Measurements from ENCODE around the gene LRRC26.
"Not testable (repeated sequence)": the region's sequence is repeated elsewhere in the genome, so short reads cannot be mapped to it uniquely, and the experiment has no call there.

Gene LRRC26

DNA sequence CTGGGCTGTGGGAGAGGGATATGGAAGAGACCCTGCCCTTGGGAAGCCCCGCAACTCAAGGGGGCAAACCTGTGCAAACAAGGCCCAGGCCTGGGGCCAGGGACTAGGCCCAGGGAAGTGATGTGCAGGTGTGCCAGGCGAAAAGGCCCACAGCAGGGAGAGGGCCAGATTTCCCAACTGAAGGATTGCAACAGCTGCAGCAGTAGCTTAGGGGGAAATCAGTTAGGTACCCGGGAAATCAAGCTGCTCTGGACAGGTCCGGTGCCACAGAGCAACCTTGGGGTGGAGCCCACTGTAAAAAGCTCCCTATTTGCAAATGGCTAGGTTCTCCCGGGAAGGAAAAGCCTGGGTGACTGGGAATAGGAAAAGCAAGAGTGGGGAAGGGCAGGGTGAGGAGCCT, 20.5 kb downstream of the LRRC26 start:
- no peak for DNase-seq

DNA sequence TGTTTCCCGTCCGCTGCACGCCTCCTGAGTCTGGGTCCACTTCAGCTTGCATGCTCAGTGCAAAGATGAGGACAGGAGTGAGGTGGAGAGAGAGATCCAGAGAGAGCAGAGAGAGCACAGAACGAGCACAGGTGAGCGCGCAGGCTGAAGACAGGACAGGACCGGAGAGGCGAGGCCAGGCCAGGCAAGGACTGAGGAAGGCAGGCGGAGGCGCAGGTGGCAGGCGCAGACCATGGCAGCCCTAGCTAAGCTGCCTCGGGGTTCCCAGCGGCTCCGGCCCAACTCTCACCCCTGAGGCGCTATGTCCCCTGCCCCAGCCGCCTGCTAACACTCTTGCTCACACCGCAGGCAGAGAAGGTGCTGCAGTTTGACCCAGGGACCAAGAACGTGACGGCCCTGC, 21.2 kb downstream of the LRRC26 start:
- DNase-seq = no peak

DNA sequence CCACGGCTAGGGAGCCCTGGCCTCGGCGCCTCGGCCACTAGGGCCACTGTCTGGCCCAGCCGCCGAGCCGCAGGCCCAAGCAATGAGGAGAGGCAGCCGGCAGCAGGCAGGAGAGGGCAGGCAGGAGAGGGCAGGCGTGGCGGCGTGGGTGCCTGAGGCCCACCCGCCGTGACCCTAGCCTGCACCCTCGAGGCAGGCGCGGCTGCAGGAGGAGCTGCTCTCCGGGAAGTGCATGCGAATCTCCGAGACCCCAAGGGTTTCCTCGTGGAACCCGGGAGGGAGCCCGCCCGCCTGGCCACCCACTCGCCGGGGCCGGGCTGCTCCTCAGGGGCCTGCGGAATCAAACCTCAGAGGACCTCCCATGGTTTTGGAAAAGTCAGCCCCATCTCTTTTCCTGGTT, 21.6 kb downstream of the LRRC26 start:
- no peak for DNase-seq

DNA sequence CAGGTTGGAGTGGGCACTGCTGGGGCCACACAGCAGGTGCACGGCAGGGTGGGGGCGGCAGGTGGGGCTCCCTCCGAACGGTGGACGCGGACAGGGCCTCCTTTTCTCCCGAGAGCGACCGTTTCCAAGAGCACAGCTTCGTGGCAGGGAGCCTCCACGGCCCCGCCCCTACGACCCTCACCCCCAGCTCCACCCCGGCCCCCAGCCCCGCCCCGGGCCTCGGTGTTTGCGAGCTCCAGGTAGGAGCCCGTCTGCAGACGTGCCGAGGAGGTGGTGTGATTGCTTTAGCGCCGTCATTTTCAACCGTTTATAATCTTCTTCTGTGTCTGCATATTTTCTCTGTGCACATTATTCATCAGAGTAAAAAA, 22.1 kb downstream of the LRRC26 start:
- DNase-seq = no peak

DNA sequence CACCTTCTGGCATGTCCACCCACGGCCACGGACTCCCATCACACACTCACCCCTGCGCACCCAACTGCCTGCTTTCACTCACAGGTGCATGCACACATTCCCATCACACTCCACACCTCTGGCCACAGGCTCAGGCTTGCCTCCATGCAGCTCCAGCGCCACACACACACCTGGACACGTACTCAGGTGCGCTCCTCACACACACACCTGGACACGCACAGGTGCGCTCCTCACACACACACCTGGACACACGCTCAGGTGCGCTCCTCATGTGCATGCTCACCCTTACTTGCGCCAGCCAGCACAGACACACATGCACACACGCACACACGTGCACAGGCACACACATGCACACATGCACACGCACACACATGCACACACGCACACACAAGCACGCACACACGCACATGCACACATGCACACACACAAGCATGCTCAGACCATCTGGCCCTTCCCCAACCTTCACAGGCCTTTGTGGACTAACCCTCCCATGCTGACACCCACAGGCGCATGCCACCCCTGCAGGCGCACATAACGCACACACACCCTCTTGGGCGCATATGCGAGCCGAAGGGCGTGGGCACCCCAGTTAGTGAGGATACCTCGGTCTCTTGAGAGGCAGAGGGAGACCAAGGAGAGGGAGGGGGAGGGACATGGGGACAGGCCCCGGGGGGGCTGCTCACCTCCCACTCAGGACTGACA, 22.6 kb downstream of the LRRC26 start:
- DNase-seq = no peak

DNA sequence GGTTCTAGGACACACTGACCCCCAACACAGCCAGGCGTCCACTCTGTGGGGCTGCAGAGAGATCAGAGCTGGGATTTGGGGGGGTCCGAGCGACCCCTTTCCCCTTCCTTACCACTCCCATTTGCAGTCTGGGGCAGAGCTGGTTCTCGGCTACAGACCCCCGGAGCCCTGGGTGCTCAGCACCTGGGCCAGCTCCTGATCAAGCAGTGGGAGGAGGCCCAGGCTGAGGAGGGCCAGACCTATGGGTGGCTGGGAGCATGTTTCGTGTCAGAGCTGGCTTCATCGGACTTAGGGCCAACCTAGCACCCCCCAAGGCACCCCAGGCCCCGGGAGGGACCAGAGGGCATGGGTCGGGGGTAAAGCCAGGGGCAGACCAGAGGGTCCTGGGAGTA, 23.3 kb downstream of the LRRC26 start:
- DNase-seq = no peak

DNA sequence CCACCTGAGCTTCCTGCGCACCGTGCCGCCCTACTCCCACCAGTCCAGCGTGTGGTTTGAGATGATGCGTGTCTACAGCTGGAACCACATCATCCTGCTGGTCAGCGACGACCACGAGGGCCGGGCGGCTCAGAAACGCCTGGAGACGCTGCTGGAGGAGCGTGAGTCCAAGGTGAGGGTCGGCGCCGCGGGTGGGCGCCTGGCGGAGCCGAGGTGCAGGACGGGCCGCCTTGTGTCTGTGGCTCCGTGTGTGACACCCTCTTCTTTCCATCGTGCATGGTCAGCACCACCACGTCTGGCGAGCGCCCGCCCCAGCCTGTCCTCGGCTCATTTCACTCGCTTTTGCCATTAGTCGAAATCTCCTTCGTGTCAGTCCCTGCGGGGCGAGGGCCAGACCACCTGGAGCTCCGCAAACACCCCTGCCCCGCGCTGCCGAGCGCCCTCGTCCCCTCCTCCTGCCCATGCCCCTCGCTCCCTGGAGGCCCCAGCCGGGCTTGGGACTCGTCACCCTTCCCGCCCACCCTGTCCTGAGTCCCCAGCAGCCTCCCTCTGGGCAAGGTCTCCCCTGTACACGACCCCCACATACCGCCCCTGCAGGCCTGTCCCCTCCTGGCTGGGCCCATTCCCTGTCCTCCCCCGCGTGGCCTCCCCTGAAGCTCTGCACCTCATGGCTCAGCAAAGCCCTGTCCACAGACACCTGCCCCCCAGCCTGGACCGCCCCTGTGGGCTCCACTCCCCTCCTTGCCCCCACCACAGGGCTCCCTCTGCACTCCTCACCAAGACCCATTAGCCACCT, 23.9 kb downstream of the LRRC26 start:
- DNase-seq = no peak

DNA sequence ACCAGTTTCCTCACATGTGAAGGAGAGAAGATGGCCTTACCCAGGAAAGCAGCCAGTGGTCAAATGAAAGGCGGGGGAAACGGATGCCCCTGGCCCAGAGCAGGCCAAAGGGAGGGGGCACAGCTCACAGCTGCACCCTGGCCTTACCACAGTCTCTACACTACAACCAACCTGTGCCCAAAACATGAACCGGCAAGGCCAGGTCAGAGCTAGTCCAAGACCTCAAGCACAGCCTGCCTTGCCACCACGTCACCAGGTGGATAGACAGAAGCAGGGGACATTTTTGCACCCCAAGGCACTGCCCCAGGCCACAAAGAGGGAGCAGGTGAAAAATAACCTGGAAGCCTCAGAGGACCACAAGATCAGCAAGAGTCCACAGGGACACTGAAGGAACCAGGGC, 26.4 kb downstream of the LRRC26 start:
- DNase-seq = no peak

DNA sequence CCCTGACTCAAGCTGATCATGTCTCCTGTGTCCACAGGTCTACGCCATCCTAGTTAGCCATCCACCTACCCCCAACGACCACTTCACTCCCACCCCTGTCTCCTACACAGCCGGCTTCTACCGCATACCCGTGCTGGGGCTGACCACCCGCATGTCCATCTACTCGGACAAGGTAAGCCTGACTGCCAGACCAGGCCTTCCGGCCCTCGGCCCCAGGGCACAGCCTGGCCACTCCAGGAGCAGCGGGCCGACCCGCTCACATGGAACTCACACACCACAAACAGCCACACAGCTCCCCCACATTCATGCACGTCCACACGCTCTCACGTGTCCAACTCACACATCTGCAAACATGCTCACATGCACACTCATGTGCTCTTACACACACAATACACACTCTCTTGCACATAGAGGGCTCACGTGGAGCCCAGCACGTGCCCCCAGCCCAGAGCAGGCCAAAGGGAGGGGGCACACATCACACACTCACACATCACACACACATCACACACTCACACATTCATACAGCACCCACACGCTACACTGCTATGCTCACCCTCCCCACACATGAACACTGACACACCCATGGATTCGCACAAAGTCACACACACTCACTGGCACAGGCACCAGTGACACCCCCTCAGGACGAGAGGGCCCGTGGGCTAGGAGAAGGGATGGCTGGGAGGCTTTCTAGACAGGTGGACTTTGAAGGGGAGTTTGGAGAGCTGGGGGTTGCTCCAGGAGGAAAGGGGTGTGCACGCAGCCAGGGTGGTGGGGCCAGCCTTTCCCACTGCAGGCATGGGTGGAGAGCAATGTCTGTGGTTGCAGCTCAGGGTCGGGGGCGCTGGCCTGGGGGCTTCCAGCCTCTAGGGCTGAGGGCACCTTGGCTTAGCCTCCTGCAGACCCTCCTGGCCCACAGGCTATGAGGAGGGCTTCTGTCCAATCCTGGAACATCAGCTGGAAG, 27.6 kb downstream of the LRRC26 start:
- DNase-seq = no peak

DNA sequence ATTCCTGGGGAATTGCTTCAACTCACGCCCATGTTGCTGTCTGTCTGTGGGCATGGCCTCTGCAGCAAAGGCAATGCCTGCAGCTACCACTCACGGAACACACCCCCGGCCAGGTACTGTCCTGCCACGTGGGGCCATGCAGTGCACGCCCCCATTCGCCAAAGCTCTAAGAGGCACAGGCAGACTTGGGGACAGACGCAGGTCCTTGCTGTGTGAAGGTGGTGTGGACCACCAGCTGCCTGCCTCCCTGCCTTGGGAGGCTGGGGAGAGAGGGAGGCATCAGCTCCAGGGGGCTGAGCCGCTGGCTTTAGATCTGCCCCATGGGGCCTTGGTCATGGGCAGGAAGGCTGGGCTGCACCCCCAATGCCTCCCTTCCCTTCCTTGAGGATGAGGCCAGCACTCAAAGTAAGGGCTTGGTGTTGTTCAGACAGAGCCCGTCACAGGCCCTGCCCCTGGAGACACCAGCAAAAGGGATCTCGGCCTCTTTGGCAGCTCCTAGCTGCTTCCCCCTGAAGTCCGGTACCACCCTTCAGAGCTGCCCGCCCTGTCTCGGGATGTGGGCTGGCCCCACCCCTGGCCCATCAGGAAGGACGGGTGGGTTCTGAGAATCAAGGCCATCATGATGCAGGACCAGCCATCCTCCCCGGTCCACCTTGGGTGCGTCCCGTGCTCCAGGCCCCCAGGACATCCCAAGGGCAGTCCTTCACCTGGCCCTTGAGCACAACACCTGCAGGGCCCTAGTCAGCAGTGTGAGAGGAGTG, 28.6 kb downstream of the LRRC26 start:
- DNase-seq = no peak

DNA sequence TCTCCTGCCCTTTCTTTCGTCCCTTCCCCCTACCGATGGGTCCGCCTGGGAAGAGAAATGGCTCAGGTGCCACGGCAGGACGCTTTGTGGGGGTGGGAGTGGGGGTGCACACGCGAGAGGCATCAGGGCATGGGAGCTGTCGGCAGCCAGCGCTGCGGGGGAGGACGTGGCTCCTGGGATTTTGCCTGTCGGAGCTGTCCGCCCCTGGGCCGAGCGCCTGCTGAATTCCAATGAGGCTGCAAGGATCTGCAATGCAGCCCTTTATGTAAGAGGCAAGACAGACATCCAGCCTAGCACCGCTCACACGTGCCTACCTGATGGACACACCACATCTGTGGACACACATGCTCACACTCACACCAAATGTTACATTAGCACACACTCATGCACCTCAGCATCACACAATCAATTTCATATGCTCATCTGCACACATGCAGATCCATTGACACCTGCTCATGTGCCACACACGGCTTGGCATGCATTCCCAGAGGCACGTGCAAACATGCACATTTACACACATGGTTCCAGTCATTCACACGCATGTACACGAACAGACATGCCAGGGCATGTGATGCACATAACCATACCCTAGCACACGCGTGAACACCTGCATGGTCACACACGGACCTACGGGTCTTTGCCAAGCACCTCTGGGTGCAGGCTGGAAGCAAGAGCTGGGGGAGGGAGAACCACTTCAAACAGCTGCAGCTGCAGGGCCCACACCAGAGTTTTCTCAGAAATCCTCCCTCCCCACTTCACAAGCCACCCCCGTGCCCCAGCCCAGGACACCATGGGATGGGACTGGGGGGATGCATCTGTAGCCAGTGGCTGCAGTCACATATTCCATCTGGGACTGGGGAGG, 29.5 kb downstream of the LRRC26 start:
- DNase-seq = no peak

DNA sequence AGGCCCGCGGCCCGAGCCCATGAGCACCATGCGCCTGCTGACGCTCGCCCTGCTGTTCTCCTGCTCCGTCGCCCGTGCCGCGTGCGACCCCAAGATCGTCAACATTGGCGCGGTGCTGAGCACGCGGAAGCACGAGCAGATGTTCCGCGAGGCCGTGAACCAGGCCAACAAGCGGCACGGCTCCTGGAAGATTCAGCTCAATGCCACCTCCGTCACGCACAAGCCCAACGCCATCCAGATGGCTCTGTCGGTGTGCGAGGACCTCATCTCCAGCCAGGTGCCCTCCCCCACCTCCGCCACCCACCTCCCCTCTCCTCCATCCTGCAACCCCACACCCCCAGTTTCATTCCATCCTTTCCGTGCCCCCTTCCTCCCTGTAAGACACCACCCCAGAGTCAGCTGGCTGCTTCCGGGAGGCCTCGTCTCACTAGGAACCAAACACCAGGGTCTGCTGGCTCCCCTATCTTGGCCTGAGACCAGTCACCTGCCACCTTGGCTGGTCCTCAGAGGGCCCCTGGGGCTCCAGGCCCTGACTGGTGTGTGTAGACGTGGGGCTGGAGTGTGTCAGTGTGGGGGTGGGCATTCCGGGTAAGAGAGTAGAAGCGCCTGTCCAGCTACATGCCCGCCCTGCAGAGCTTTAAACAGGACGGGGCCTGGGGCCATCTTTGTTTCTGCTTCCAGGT, 30.2 kb downstream of the LRRC26 start:
- DNase-seq = no peak

DNA sequence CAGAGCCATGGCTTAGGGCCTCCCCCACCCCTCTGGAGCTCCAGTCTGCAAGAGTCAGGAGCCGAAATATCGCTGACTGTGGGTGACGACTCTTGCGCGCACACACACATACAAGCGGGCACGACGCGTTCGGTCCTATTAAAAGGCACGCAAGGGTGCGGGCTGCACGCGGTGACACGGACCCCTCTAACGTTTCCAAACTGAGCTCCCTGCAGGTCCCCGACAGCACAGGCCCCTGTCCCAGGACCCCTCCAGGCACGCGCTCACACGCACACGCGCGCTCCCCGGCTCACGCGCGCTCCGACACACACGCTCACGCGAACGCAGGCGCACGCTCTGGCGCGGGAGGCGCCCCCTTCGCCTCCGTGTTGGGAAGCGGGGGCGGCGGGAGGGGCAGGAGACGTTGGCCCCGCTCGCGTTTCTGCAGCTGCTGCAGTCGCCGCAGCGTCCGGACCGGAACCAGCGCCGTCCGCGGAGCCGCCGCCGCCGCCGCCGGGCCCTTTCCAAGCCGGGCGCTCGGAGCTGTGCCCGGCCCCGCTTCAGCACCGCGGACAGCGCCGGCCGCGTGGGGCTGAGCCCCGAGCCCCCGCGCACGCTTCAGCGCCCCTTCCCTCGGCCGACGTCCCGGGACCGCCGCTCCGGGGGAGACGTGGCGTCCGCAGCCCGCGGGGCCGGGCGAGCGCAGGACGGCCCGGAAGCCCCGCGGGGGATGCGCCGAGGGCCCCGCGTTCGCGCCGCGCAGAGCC, 31.0 kb downstream of the LRRC26 start, which contains the start of gene GRIN1:
GRIN1 (plus strand) TSS at position 433 of the 746 bp plus-strand sequence. CDS start 333 bp downstream, outside the sequence.
- no peak for DNase-seq

DNA sequence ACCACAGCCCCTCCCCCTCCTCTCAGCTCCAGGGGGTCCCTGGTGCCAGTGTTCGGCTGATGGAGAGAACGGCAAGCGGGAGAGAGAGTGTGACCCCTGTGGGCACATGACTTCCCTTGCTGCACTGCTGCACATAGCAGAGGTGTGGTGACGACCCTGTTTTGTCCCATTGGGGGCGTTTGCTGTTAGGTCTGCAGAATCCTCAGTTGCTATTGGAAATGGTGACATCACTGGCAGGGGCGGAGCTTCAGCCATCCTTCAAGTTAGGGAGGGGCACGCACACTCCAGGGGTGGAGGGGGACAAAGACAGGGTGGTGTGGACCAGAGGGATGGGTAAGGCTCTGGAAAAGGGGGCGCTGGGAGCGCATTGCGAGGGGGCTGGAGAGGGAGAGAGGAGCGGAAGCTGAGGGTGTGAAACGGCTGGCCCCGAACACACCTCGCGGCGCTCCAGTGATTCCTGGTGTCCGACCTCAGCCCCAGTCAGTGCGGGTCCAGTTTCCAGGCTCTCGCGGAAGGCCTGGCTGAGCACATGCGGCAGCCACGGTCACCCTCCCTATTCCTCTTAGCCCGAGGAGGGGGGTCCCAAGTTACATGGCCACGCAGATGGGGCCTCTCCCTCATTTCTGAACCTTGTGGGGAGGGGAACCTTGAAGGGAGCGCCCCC, 31.7 kb downstream of the LRRC26 start:
- no peak for DNase-seq

DNA sequence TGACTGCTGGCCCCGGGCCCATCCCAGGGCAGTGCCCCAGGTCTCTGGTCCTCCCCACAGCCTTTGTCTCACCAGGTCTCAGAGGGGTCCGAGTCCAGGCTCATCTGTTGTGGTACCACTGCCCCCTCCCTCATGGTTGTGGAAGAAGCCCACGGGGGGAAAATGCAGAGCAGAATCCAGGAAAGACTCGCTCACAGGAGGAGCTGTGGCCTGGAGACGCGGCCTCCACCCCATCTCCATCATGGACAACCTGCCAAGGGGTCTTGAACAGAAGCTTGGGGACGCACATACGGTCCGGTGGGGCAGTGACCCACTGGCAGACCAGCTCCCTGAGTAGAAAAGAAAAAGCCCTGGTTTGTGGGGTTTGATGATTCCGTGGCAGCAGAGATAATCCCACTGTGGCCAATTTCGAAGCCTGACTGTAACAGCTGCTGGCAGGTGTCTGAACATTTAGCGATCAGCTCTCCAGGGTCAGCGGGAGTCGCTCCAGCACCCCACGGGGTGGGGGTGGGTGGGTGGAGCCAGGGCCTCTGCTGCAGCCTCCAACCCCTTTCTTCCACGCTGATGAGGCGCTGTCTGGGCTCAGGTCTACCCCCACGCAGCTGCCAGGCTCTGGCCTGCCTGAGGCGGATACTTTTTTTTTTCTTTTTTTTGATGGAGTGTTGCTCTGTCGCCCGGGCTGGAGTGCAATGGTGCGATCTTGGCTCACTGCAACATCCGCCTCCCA, 32.8 kb downstream of the LRRC26 start:
- DNase-seq = no peak

DNA sequence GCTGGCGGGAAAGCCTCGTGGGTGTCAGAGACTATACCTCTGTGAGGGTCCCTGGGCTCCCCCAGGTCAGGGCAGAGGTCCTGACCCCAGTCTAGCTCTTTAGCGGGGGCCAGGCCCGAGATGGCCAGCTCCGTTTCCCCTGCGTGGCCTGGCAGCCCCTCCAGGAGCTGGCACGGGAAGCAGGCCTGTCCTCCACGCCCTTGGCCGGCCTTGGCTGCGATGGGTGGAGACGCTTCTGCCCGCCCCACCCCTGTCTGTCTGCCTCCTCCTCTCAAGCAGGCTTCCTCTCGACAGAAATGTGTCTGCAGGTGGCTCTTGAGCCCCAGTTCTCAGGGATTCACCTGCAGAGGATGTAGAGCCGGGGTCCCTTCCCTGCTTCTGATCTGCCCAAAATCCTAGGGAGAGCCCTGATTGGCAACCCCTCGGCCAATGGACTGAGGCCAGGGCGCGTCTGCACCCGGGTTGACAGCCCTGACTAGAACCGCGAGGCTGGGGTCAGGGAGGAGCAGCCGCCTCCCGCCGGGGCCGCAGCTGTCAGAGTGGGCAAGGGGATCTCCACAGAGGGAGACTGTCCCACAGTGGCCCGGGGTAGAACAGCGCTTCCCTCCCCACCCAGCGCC, 33.5 kb downstream of the LRRC26 start:
- DNase-seq = no peak

DNA sequence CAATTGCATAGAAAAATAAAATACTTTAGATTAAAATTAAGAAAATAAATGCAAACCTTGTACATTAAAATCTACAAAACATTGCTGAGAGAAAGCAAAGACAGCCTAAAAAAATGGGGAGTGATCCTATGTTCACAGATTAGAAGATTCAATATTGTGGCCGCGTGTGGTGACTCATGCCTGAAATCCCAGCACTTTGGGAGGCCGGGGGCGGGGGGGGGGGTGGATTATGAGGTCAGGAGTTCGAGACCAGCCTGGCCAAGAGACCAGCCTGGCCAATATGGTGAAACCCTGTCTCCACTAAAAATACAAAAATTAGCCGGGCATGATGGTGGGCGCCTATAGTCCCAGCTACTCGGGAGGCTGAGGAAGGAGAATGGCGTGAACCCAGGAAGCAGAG, 34.7 kb downstream of the LRRC26 start:
- not testable (repeated sequence) for DNase-seq

DNA sequence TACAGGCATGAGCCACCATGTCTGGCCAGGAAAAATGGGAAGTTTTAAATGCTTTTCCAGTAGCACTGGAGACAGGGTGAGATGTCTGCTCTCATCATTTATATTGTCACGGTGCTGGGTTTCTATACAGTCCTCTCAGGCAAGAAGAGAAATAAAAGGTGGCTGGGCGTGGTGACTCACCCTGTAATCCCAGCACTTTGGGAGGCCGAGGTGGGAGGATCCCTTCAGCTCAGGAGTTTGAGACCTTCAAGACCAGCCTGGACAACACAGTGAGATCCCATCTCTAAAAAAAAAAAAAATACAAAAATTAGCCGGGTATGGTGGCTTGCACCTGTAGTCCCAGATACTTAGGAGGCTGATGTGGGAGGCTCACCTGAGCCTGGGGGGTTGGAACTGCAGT, 35.7 kb downstream of the LRRC26 start:
- no peak for DNase-seq

All from stimulated activated CD4-positive, alpha-beta T cell treated with anti-CD3 and anti-CD28 coated beads, Interleukin-4, amount 100 ng/mL, for 24 hours (primary cell).